Glomerular visceral epithelial cell (primary cell): ENCODE measurements around the gene DOCK2.

Source experiments
- DNase-seq: peaks from one replicate; pipeline ENCODE4 v3.0.0-alpha.2; 2016; ENCODE audit errors: extremely low spot score

The DOCK2 gene

DNA sequence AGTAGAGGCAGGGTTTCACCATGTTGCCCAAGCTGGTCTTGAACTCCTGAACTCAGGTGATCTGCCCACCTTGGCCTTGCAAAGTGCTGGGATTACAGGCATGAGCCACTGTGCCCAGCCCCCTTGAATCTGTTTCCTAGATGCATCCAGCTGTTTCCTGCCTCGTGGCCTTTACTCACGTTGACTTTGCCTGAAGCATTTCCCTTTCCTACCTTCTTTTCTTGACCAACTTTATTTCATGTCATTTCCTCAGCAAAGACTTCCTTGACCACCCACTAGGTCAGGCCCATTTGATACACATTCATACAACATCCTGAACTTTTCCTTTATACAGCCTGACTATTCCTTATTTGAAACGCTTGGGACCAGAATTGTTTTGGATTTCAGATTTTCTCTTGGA lies 51.0 kb downstream of the DOCK2 start:
- DNase-seq = no peak

DNA sequence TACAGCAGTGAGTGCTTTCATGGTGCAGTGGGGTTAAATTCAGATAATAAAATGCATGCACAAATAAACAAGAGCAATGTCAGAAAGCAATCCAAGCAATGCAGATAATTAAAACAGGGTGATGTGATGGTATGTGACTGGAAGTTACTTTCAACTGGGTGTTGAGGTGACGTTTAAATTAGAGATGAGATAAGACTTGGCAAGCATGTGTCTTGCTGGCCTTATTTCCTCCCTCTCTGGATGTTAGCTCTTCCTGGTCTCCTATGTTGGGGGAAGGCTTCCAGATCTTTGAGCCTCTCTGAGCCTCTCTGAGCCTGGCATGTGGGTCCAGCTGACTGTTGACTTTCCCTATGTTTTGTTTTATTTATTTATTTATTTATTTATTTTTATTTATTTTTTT lies 54.4 kb downstream of the DOCK2 start:
- DNase-seq = no peak

DNA sequence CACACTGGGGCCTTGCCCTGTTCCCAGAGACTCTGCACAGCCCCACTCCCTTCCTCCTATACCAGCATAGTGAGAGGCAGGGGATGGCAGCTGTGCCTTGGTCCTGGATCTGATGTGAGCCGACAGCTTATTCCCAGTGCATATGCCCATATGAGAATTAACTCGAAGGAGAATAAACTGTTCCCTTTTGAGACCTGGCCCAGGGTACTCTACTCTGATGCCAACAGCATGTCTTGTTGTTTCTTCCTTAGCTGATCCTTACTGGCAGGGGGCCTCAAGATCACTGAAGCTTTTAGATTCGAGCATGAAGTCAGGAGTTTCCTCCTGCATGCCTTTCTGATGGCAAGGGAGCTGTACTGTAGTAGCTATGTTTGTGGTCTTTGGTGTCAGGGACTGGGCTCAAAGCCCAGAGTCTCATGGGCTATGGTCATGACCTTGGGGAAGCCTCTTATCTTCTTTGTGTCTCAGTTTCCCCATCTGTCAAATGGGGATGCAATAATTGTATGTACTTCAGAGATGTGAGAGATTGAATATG lies 57.1 kb downstream of the DOCK2 start:
- DNase-seq = peak; percentile 62

DNA sequence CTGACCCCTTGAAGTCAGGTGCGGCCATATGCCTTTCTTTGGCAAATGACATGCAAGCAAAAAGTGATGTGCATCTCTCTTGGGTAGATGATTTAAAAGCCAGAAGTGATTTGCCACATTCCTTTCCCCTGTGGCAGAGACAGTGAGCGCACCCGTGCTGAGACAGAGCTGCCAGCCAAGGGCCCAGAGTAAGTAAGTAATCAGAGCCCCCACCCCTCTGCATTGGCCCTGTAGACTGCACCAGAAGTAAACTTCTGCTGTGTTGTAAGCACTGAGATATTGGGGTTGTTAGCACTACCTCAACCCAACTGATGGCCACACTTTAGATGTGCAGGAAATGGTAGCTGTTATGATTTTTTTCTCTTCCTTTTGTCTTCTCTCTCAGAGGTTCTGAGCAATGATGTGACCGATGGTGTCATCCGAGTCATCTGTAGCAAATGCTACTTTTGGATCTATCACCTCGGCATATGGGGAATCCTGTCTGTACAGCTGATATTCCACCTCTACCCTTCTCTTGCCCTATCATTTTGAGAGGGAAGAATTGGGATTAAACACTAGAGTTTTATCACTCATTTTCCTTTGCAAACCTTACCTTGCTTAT lies 58.0 kb downstream of the DOCK2 start:
- peak; percentile 86 for DNase-seq

DNA sequence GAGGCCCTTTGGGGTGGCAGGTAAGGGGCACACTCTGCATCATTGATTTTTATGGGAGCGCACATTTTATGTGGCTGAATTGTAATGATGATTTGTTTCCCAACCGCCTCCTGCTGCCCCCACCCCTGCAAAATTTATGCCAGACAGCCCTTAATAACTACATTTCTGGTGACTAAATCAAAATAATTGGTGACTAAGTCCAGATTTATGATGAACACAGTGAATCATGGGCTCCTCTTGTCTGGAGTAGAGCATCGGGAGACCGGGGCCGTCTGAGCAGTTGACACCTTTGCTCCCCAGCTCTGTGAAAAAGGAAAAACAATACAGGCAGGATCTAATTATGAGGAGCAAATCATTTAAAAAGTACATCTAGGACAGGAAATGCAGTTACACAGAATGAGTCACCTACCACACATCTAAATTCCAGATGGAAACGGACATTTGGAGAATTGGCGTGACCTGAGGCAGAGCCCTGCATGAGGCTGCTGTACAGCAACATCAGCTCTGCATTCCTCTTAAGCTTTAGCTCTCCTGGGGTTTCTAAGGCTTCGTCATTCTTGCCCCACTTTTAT lies 58.9 kb downstream of the DOCK2 start:
- DNase-seq = peak; percentile 96

DNA sequence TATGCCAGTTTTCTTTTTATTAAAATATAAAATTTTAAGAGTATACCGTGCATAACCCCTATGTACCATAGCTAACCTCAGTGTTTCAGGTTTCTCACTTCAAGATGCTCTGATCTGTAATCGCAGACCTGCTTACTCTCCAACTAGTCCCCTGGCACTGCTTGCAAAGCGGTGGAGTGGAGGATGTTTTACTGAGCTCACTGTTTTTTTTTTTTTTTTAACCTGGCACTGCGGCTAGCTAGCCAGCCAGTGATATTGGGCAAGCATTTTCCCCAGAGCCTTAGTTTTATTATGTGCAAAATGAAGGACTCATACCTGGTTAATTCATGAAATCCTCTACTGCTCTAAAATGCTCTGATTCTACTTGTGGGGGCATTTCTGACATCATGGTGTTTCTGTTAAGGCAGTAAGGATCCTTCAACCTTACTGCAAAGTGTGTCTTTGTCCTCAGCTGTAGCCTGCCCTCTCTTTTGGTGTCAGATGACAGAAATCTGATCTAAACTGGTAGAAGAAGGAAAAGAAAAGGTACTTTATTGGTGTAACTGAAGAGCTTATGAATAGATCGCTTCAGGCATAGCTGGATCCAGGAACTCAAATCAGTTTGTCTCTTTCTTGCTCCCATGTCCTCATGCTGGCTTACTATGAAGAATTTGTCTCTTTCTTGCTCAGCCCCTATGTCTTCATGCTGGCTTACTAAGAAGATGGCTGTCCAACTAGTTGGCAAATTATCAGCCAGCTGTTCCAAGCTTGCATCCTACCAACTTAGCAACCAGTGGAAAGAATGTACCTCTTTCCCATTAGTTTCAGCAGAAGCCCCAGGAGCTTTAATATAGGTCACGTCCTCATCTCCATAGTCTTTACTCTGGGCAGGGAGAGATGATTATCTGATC lies 59.8 kb downstream of the DOCK2 start:
- peak; percentile 74 for DNase-seq

DNA sequence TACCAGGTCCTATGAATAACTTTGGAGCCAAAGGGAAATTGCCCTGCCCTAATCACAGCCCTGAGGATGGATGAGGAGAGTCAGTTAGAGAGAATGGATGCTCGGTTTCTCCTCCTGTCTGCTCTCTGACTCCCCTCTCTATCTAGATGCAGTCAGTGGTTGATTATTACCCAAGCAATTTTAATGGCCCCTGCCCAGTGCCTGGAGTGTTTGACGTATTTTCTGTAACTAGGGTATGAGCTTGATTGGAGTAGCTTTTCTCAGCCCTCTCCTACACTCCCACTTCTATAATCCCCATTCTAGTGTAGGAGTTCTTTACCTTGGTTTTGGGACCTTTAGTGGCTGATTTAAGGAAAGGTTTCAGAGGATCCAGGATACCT lies 60.4 kb downstream of the DOCK2 start:
- peak; percentile 60 for DNase-seq

DNA sequence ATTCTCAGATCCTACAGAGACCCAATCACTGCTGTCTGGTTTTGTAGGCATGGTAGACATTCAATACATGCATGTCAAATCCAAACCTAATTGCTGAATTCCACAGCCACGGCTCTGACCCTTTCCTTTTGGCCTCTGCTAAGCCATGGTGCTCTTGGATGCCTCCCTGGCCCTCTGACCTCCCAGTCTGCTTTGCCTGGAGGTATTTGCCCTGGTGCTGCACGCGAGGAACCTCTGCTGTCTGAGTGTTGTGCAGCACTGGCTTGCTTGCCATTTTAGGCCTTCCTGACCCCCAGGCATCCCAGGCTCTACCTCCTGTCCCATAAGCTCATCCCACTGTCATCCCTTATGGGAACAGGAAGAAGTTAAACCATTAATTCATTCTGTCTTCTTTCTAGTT lies 60.9 kb downstream of the DOCK2 start:
- DNase-seq = no peak

DNA sequence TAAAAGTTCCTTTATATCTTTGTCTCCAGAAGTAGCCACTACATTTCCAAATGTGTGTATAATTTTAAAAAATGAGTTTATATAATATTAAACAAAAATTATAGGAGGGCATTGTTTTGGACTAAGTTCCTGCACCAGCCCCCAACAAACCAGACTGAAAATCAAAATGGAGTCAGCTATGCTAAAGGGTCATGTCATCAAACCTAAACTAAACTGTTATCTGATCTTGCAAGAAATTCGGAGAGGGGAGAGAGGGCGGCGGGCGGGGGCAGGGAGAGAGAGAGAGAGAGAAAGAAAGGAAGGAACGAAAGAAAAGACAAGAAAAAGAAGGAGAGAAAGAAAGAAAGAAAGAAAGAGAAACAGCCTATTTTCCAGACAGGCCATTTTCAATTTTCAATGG lies 63.5 kb downstream of the DOCK2 start:
- no peak for DNase-seq

DNA sequence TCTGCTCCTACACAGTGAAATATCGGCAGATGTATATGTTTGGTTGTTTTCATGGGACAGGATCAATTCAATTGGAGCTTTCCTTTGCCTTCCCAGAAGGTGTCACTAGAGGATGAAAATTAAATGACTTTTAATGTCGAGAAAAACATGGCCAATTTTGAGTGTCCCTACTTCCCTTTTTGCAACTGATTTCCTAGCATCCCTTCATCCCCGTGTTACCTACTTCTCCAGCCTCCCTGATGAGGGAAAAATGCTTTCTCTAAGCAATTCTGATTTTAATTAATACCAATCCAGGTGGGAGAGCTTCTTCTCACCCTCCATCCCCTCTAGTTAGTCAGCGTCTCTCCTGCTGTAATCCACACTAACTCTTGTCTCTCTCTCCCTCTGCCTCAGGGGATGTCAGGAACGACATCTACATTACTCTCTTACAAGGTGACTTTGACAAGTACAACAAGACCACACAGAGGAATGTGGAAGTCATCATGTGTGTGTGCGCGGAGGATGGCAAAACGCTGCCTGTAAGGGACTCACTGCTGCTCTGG lies 64.9 kb downstream of the DOCK2 start:
- peak; percentile 52 for DNase-seq

DNA sequence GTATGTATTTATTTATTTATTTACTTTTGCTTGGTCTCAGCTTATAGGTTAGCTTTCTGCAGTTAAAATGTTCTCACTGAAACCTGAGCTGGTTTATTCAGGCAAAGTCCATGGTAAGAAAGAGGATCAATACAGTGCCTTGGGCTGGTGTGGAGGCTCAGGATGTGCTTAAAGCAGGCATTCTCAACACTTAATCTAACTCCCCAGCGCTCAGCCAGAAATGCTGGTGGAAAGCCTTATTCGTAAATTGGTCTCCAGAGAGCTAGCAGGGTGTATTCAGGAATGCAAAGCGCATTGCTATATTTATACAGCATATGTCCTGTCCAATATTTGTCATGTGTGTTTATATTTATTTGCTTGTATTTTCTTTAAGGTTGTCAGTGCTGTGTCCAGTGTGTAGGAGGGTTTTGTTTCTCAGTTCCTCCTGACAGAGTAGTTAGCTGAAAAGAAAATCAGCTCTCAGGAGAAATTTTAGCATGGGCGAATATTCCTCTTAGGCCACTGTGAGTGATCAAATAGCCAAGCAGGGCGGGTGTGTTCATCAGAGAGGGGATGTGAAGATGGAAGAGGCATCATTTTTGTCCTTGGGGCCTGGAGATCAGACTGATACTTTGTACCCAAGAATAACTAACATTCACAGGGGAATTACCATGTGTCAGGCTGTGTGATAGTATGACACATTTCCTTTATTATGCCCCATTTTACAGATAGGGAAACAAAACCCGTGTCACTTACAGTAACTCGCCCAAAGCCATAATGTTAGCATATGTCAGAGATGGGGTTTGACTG lies 65.8 kb downstream of the DOCK2 start:
- DNase-seq = no peak

DNA sequence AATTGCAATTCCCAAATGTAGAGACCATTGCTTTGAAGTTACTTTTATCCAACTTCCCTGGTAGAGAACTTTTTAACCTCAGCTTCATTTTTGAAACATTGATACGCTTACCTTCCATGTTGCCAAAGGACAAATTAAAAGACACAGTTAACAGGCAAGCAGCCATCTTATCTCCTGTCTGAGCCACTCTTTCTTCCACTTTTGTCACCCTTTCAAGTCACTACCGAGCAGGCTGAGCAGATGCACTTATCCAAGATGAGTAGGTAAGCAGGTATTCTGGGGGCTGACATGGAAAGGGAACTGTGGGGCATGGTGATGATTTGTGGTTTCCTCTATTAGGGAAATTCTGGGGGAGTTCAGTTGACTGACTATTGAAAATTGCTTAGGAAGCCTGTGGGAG lies 66.7 kb downstream of the DOCK2 start:
- no peak for DNase-seq

DNA sequence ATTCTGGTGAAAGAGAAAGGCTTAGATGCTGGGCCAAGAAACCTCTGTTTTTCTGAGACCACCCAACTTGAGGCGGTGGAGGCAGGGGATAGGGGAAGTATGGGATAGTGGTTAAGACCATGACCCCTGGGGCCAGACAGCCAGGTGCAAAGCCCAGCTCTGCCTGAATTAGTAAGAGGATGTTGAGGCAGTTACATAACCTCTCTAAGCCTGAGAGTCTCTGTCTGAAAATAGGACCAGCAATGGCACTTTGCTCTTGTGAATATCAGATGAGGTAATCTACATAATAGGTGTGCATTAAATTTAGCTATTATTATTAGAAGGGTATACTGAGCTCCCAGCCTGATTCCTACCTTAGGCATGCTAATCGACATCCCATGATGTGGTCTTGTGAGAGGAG lies 68.2 kb downstream of the DOCK2 start:
- no peak for DNase-seq

DNA sequence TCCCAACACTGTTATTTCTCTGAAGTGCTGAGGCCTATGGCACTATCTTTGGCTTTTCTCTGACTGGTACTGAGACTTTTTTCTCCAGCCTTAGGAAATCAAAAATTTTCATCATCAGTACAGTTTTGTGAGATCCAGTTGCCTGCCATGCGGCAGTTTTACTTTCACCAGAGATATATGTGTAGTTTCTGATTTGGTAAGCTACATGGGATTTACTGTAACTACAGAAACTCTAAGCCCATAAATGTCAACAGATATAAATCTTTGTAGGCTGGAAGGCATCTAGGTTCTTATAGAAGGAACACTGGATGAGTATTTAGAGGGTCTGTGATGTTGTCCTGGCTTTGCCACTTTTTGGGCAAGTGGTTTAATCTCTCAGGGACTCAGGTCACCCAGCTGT lies 69.0 kb downstream of the DOCK2 start:
- no peak for DNase-seq

DNA sequence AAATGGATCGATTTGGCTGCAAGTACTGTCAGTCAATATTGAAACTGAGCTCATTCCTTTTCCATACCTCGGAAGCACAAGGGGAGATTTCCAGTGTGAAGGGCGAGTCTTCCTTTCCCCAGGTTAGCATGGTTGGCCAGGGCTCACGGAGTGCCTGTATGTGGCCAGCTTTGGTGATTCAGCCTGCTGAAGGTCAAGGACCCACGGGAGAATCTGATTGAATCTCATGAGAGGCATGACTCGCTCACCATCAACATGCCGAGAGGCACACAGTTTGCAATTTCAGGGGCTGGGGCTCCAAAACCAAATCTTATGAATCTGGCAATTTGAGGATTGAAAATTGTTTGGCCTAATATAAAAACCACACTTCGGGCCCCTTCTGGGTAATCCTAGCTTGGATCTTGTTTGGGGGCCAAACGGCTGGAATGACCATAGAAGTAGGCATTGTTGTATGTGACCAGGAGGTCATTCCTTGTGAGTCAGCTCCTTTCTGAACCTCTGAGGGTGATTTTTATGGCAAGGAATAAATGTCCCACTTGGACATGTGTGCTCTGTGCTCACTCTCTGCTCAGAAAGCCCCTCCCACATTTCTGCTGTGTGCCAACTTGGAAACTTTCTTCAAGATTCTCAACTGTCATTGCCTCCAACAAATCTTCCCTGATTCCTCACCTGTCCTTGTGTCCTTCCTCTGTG lies 69.8 kb downstream of the DOCK2 start:
- DNase-seq = peak; percentile 83

DNA sequence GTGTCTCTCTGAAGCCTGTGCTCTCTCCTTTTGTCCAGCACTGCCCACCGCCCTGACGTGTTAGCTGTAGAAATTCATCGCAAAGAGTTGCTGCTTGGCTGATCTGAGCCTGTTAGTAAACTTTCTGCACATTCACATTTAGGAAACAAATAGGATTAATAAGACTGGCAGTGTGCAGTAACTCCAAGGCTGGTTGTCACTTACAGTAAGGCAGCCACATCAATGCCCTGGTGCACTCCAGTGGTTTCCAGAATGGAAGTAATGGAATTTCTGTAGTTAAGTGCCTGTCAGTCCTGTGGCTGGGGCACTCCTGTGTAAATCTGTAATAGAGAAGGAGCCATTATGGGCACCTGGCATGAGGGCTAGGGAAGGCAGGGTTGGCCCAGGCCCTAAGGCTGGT lies 70.6 kb downstream of the DOCK2 start:
- DNase-seq = peak; percentile 48

DNA sequence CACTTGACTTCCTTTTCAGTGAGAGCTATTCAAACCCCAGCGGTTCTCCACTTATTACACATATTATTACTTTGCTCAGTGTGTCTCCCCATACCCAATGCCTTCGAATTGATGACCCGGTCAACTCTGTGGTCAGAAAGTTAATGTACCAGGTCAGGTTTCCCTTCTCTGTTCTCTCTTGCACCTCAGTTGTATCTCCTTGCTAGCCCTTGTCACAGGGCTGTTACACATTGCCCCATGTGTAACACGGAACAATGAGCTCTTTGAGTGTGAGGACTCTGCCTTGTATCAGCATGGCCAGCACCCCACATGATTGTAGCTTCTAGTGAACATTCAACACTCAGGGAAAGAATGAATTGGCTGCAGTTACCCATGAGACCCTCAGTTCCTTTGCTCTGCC lies 73.6 kb downstream of the DOCK2 start:
- DNase-seq = no peak

DNA sequence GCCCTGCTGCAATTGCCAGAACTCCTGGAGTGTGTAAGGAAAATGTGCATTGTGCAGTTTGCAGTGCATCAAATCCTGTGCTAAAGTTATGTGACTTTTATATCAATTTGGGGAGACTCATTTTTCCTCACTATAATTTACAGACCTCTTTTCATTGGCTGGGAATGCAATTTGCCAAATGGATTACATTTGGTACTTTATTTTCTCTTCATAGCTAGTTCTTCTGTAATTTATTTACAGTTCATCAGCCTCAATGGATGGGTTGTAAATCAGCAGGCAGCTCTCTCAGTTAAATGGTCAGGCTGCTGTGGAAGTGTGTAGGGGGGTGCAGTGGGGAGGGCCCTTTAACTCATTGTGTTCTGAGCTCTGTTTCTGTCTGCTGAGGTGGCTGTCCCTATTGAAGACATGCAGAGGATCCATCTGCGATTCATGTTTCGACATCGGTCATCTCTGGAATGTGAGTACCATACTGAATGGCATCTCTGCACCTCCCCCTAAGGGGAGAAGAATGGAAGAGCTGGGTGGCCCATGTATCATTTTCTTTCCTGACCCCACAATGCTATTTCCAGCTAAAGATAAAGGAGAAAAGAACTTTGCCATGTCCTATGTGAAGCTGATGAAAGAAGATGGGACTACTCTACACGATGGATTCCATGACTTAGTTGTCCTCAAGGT lies 74.6 kb downstream of the DOCK2 start:
- no peak for DNase-seq

DNA sequence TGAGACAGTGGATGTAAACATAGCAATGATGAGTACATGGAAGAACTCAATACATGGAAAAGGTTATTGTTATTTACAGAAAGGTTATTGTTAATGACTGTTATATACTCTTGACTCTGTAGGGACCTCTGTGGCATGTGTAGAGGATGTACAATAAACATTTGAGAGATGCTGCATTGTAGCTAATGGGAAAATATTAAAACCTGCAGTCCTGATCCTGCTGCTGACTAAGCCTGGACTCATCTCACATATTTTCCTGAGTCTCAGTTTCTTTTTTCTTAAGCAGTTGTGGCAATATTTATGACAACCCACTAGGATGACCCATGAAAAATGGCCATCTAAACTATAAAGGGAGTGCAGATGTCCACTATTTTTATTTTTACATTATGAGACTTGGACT lies 75.4 kb downstream of the DOCK2 start:
- DNase-seq = no peak

DNA sequence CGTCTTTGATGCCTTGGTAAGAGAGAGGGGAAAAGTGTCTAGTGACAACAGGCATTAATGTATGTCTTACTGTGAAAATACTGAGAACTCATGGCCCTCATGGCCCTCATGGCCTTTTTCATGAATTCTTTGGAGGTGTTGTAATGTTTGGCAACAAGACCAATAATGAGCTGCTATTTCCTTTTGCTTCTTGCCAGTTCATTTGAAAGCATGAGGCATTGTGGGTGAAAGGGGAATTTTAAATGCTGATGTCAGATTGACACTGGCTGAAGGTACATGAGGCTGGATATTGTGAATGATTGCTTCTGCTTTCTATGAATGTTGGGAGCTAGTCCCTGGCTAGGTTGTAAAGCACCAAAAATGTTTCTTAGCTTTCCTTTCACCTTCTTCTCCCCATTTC lies 79.2 kb downstream of the DOCK2 start:
- peak; percentile 73 for DNase-seq

DNA sequence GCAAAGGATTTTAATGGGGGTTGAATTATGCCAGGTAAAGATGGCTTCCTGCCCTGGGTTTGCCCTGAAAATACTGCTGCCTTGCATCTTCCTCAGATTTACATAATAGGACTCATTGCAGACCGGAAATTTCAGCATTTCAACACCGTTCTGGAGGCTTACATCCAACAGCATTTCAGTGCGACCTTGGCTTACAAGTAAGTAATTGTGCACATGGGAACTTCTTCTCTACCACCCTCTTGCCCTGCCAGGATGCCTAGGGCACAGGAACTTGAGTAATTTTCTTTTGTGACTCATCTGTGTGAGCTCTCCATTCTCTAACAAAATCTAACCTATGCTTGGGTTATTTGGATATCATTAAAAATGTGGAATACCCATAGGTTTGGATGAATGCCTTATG lies 80.2 kb downstream of the DOCK2 start:
- DNase-seq = peak; percentile 37
